Epithelial cell of esophagus (primary cell): ENCODE data around the gene LIMA1.
"Not testable (repeated sequence)": the region's sequence is repeated elsewhere in the genome, so short reads cannot be mapped to it uniquely, and the experiment has no call there.

Experiments
- DNase-seq: peaks from one replicate; pipeline ENCODE4 v3.0.0; 2010; ENCODE audit warnings: low read depth
- H3K4me3 ChIP-seq: 2 replicates; pipeline ENCODE4 v1.5.1; 2011; ENCODE audit warnings: mild to moderate bottlenecking, low read length, control low read depth
- TF ChIP-seq, protein P1 (sequence below): IDR thresholded peaks from 2 replicates; pipeline ENCODE4 v1.5.1; 2011; ENCODE audit warnings: low read depth, mild to moderate bottlenecking, low read length, control low read depth, inconsistent platforms; ENCODE audit not compliant: insufficient read depth; ENCODE audit errors: missing control alignments

The LIMA1 gene

GRCh38 chr12:50283229-50283923 lies at the start of gene LIMA1:
Gene LIMA1 (minus strand): TSS chr12:50283520. CDS start chr12:50248751, 34,769 bp downstream.
- TF ChIP-seq, protein P1, sequence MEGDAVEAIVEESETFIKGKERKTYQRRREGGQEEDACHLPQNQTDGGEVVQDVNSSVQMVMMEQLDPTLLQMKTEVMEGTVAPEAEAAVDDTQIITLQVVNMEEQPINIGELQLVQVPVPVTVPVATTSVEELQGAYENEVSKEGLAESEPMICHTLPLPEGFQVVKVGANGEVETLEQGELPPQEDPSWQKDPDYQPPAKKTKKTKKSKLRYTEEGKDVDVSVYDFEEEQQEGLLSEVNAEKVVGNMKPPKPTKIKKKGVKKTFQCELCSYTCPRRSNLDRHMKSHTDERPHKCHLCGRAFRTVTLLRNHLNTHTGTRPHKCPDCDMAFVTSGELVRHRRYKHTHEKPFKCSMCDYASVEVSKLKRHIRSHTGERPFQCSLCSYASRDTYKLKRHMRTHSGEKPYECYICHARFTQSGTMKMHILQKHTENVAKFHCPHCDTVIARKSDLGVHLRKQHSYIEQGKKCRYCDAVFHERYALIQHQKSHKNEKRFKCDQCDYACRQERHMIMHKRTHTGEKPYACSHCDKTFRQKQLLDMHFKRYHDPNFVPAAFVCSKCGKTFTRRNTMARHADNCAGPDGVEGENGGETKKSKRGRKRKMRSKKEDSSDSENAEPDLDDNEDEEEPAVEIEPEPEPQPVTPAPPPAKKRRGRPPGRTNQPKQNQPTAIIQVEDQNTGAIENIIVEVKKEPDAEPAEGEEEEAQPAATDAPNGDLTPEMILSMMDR = no peak
- H3K4me3 ChIP-seq = peak within 1 kb of the TSS; percentile 73
- DNase-seq = peak; percentile 93

GRCh38 chr12:50331745-50332144 lies 48.4 kb upstream of the LIMA1 start:
- no peak overlapping the region for H3K4me3 ChIP-seq
- no peak for DNase-seq
- TF ChIP-seq, protein P1 = no peak

DNA sequence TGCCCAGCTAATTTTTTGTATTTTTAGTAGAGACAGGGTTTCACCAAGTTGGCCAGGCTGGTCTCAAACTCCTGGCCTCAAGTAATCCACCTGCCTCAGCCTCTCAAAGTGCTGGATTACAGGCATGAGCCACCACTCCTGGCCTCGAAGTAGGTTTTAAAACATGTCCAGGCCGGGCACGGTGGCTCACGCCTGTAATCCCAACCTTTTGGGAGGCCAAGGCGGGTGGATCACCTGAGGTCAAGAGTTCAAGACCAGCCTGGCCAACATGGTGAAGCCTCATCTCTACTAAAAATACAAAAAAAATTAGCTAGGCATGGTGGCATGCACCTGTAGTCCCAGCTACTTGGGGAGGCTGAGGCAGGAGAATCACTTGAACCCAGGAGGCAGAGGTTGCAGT lies 45.3 kb upstream of the LIMA1 start:
- H3K4me3 ChIP-seq, DNase-seq: not testable (repeated sequence)

GRCh38 chr12:50326590-50327284 lies 43.4 kb upstream of the LIMA1 start:
- peak; percentile 57 for DNase-seq
- TF ChIP-seq, protein P1 = peak; percentile 21
- H3K4me3 ChIP-seq = no peak overlapping the region

DNA sequence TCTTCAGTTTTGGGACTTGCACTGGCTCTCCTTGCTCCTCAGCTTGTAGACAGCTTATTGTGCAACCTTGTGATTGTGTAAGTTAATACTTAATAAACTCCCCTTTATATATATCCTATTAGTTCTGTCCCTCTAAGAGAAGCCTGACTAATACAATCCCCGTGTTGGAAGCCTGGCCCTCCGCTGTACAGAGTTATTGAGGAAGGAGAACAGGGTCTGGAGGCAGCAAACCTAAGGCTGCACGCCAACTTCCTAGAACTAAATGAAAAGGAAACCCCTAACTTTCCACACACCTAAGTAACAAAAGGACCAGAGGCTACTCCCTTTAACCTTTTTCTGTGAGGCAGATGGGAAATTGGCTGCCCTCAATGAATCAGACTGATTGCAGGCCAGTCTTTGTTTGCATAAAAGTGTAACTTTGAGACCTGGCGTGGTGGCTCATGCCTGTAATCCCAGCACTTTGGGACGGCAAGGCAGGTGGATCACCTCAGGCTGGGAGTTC lies 42.6 kb upstream of the LIMA1 start:
- H3K4me3 ChIP-seq = no peak overlapping the region
- TF ChIP-seq, protein P1 = no peak
- DNase-seq = peak; percentile 30

GRCh38 chr12:50324770-50325169 lies 41.5 kb upstream of the LIMA1 start:
- not testable (repeated sequence) for H3K4me3 ChIP-seq, DNase-seq

DNA sequence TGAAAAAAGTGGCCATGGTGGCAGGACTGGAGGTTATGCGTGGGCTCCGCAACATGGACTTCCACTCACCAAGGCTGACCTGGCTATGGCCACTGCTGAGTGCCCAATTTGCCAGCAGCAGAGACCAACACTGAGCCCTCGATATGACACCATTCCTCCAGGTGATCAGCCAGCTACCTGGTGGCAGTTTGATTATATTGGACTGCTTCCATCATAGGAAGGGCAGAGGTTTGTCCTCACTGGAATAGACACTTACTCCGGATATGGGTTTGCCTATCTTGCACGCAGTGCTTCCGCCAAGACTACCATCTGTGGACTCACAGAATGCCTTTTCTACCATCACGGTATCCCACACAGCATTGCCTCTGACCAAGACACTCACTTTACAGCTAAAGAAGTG lies 40.8 kb upstream of the LIMA1 start:
- H3K4me3 ChIP-seq, DNase-seq: not testable (repeated sequence)

GRCh38 chr12:50322206-50322605 lies 38.9 kb upstream of the LIMA1 start:
- peak; percentile 25 for DNase-seq
- TF ChIP-seq, protein P1 = no peak
- H3K4me3 ChIP-seq = no peak overlapping the region
